Upper lobe of right lung (tissue), 1 donor: ENCODE measurements around the gene EGFL7. TPM values are rescaled to one million over a fixed set of nuclear protein-coding genes. Genes with fewer than 3 reads are reported as not detected.
A peak's percentile ranks its signal among the peaks of the same experiment; 100 is the strongest.

Experiments used
- ATAC-seq: fragments of 200-7000 bp; cut with Tn5 transposase; one replicate; pipeline ENCODE4 v1.9.1; 2020; ENCODE audit warnings: mild to moderate bottlenecking, moderate library complexity
- DNase-seq: peaks from one replicate; pipeline ENCODE4 v3.0.0-alpha.2; 2020
- H3K27ac ChIP-seq: fragments of 200-600 bp; one replicate; pipeline ENCODE4 v1.8.0; 2022
- H3K27me3 ChIP-seq: fragments of 200-600 bp; one replicate; pipeline ENCODE4 v1.8.0; 2022; ENCODE audit warnings: mild to moderate bottlenecking
- H3K36me3 ChIP-seq: fragments of 200-600 bp; one replicate; pipeline ENCODE4 v1.8.0; 2022
- H3K4me1 ChIP-seq: fragments of 200-600 bp; one replicate; pipeline ENCODE4 v1.8.0; 2022
- H3K4me3 ChIP-seq: fragments of 200-600 bp; one replicate; pipeline ENCODE4 v1.8.0; 2022; ENCODE audit warnings: mild to moderate bottlenecking
- H3K9me3 ChIP-seq: fragments of 200-600 bp; one replicate; pipeline ENCODE4 v1.8.0; 2022
- intact Hi-C: fragments of 100-400 bp; cut with DNase I; formaldehyde crosslinking; loops from one replicate; pipeline ENCODE4 v1.11.0; 2022
- total RNA-seq: library from RNA; stranded (reverse); fragmentation: NEBNext Ultra II Directional; extraction: Animal tissue kit (Norgen Biotek cat#: 25700); gene quantifications from one replicate; pipeline ENCODE4 v1.2.1, GENCODE V29; 2021
- TF ChIP-seq, protein P1 (sequence below): fragments of 200-600 bp; IDR thresholded peaks from one replicate; pipeline ENCODE4 v1.8.0; 2022; ENCODE audit warnings: antibody characterized with exemption
- donor health status: DM: no; HTN: yes; CAD: no; lungs with severe emphysema.

The EGFL7 gene
- total RNA-seq, 1 donor from 2014 or later, result 302 TPM

DNA sequence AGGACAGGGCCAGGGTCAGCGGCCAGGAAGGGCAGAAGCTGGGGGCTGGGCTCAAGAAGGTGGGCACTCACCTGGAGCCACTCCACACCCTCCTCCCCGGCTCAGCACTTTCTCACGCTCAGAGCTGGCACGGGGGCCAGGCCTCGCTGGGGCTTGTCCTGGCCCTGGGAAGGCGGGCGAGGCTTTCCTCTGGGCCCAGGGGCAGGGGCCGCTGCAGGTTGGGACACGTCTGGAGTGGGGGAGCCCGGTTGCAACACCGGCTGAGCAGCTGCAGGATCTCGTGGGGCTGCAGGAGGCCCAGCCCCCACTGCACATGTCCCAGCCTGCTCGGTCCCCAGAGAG is 38.9 kb upstream of the EGFL7 start:
- Histone ChIP-seq H3K4me3 (no peak overlapping the region), H3K9me3 (no peaks in the 10 kb centered on the region), H3K27me3 (no peaks in the 10 kb centered on the region), H3K36me3 (no peaks in the 10 kb centered on the region), H3K27ac (no peak overlapping the region), H3K4me1 (peaks cover 62% of the 10 kb centered on the region)
- ATAC-seq (no peak), DNase-seq (no peak)
- TF ChIP-seq, protein P1, sequence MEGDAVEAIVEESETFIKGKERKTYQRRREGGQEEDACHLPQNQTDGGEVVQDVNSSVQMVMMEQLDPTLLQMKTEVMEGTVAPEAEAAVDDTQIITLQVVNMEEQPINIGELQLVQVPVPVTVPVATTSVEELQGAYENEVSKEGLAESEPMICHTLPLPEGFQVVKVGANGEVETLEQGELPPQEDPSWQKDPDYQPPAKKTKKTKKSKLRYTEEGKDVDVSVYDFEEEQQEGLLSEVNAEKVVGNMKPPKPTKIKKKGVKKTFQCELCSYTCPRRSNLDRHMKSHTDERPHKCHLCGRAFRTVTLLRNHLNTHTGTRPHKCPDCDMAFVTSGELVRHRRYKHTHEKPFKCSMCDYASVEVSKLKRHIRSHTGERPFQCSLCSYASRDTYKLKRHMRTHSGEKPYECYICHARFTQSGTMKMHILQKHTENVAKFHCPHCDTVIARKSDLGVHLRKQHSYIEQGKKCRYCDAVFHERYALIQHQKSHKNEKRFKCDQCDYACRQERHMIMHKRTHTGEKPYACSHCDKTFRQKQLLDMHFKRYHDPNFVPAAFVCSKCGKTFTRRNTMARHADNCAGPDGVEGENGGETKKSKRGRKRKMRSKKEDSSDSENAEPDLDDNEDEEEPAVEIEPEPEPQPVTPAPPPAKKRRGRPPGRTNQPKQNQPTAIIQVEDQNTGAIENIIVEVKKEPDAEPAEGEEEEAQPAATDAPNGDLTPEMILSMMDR, result no peak
- intact Hi-C loops, result loop anchor here (10.0 kb wide), 1 partner anchor 79 kb away; the partner anchor contains the start of gene NOTCH1

DNA sequence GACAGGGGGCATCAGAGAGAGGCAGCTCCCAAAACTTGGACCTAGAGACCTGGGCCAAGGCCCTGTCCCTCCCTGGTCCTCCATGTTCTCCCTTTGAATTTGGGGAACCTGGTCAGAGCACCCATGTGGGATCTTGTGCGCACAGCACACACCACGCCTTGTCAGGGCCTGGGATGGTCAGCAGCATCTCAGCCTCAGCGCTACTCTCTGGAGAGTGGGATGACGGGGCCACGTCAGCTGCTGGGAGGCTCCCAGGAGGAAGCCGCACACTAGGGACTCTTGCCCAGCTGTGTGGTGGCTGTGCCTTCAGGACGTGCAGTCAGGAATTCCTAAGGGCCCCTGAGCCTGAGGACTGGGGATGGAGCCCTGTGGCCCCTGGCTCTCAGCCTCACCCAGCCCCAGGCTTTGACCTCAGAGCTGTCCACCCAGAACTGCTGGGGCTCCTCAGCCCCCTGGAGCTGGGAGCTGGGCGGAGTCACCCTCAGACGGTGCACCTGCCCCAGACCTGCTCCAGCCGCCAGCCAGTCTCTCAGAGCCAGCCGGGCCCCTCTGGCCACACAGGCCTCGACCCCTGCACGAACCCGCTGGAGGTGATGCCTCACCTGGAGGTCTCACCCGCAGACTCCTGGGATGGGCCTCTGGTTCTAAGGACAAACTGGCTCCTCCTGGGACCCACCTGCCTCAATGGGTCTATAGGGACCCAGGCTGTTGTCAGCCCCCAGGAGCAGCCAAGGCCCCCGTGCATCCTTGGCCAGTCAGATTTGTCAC is 38.3 kb upstream of the EGFL7 start:
- Histone ChIP-seq H3K36me3 (no peaks in the 10 kb centered on the region), H3K4me1 (peaks cover 56% of the 10 kb centered on the region), H3K27me3 (no peaks in the 10 kb centered on the region), H3K4me3 (no peak overlapping the region), H3K9me3 (no peaks in the 10 kb centered on the region), H3K27ac (peak overlapping the region; percentile 11)
- TF ChIP-seq, protein P1, result no peak
- ATAC-seq (no peak), DNase-seq (no peak)
- intact Hi-C loops, result loop anchor here (10.0 kb wide), 1 partner anchor 80 kb away; the partner anchor contains the start of gene NOTCH1

DNA sequence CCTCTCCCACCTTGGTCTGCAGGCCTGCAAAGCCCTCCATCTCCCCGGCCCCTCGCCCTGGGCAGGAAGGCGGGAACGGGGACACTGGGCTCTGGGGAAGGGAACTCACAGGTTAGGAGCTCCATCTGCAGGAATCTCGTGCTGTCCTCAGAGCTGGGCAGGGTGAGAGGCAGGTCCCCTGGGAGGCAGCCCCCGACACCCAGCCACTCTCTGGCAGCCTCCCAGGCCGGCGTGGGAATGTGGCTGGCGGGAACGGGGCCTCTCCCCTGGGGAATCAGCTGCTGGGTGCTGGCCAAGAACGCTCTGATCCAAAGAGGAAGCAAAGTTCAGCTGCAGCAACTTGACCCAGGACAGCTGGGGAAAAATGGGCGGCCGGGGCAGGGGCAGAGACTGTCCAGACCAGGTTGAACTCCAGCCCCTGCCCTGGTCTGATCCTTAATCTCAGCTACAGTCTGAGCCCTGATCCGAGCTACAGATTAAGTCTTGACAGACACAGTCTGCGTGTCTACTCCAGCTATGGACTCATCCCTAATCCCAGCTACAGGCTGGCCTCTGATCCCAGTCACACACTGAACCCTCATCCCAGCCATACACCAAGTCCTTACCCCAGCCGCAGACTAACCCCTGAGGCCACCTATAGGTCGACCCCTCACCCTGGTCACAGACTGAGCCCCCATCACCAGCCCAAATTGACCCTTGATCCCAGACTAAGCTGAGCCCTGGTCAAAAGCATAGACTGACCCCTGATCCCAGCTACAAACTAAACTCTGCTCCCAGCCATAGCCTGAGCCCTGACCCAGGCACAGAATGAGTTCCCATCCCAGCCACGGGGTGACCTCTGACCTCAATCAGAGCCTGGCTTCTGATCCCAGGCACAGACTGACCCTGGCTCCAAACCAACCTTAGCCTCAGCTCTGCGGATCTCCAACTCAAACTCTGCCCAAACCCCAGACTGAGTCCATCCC is 37.3 kb upstream of the EGFL7 start:
- DNase-seq (peak; percentile 90), ATAC-seq (peak; percentile 63)
- Histone ChIP-seq H3K27ac (peak overlapping the region; percentile 11), H3K36me3 (no peaks in the 10 kb centered on the region), H3K4me1 (peaks cover 51% of the 10 kb centered on the region), H3K27me3 (no peaks in the 10 kb centered on the region), H3K4me3 (no peak overlapping the region), H3K9me3 (no peaks in the 10 kb centered on the region)
- TF ChIP-seq, protein P1, result peak; percentile 40
- intact Hi-C loops, result loop anchor here (10.0 kb wide), 1 partner anchor 81 kb away; the partner anchor contains the start of gene NOTCH1

DNA sequence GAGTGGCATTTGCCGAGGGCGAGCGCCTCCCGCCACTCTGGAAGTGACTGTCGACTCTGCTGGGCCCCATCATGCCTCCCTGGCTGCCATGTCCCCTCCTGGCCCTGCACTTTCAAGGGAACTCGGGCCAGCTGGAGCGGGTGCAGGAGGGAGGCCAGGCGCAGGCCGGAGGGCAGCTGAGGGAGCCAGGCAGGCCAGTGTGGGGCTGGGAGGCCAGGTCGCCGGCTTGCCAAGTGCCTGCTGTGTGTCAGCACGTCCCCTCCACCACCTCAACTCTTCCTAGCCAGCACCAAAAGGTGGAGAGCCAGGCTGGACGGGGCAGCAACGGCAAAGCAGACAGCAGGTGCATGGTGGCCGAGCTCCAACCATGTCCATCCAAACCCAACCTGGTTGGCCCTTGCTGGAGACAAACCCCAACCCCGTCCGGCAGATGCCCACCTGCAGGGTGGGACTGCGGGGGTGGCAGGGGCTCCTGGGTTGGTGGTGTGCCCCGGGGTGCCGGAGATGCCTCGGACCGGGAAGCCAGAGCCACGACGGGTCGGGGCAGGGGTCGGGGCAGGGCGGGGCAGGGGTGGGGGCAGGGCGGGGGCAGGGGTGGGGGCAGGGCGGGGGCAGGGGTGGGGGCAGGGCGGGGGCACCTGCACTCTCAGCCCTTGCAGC is 36.5 kb upstream of the EGFL7 start:
- no peak for ATAC-seq
- no peak for DNase-seq
- H3K27me3 ChIP-seq, result no peaks in the 10 kb centered on the region
- H3K27ac ChIP-seq, result no peak overlapping the region
- intact Hi-C loops, result loop anchor here (10.0 kb wide), 1 partner anchor 81 kb away; the partner anchor contains the start of gene NOTCH1
- no peaks in the 10 kb centered on the region for H3K9me3 ChIP-seq
- no peaks in the 10 kb centered on the region for H3K36me3 ChIP-seq
- TF ChIP-seq, protein P1, result no peak
- H3K4me1 ChIP-seq, result peaks cover 46% of the 10 kb centered on the region
- H3K4me3 ChIP-seq, result no peak overlapping the region
